GM08714 (cell line): Measurements from ENCODE around the gene CCDC149.

Experiments used
- H3K4me3 ChIP-seq: fragments of 200-500 bp; sonication (Bioruptor generic); 2 replicates; pipeline ENCODE4 v1.5.1; 2014; ENCODE audit warnings: mild to moderate bottlenecking, low read length, inconsistent platforms
- ZNF274 ChIP-seq: IDR thresholded peaks from 2 replicates; pipeline ENCODE4 v1.6.1; 2012; ENCODE audit warnings: mild to moderate bottlenecking, low read depth, low read length

CCDC149 gene

DNA sequence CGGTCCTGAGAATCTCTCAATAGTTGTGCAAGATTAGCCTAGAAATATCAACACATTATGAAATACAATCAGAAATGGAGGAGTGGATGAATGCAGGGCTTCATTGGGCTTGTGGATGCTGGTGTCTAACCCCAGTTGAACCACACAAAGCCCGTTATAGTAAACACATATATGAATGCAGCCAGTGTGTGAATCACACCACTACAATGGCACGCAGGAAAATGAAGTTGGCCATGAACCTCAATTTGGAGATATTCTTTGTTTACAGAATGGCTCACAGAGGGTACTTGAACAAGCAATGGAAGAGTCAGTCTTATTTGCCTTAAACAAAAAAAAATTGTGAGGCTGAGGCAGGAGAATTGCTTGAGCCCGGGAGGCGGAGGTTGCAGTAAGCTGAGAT is 59.7 kb downstream of the CCDC149 start:
- no peak overlapping the region for H3K4me3 ChIP-seq
- no peak for TF ChIP-seq ZNF274

DNA sequence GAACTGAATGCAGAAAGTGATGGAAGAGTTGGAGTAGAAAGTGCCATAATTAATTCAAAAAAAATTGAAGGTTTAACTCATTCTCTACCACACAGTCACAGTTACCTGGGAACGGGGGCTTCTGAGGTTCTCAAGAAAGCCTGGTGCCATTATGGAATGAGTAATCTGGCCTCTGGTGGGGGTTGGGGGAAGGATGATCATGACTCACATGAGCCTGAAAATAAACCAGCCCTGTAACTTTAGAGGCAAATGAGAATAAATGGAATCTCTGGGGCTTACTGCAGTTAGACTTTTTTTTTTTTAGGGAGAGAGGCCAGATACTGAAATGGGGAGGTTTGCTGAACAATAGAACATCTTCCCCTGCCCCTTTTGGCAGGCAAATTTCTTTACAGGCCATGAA is 62.2 kb downstream of the CCDC149 start:
- H3K4me3 ChIP-seq: no peak overlapping the region
- no peak for TF ChIP-seq ZNF274

GRCh38 chr4:24849756-24850155 is 63.1 kb downstream of the CCDC149 start:
- no peak for TF ChIP-seq ZNF274
- no peak overlapping the region for H3K4me3 ChIP-seq

DNA sequence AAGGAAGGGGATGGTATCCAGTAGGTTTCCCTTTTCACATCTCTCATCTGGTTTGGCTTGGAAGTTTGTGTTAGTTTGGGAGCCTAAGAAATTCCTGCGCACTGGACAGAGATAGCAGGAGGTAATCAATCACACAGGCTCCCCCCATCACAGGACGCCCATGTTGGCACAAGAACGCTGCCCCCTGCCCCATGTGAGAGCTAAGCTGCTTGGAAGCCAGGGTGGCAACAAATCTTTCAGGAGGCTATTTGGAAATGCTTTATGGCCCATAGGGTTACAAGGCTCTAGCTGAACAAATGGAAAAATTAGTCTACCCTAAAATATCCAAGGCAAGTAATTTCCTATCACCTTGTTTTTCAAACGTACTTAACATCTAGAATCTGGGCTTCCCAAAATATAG is 63.5 kb downstream of the CCDC149 start:
- TF ChIP-seq ZNF274: no peak
- no peak overlapping the region for H3K4me3 ChIP-seq

GRCh38 chr4:24846716-24847115 is 66.1 kb downstream of the CCDC149 start:
- no peak for TF ChIP-seq ZNF274
- H3K4me3 ChIP-seq: no peak overlapping the region

DNA sequence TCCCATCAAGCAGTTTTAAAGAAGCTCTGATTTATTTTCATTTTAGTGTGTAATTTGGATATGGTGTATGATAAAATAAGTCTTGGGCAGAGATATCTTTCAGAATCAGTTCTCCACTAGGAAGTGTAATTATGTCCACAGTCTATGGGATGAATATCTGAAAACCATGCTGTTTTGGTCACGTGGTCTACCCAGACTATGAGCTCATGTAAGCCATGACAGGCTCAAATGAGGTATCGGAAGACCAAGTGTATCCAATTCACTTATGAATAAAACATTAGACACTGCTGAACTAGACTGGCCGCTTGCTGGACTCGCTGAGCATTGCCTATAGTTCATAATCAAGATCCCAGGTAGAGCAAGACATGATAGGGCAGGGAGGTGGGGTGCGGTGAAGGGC is 66.9 kb downstream of the CCDC149 start:
- TF ChIP-seq ZNF274: no peak
- no peak overlapping the region for H3K4me3 ChIP-seq

- H3K4me3 ChIP-seq: no peak overlapping the region
- no peak for TF ChIP-seq ZNF274
These were observed 67.7 kb downstream of the CCDC149 start for GRCh38 chr4:24845132-24845531.

DNA sequence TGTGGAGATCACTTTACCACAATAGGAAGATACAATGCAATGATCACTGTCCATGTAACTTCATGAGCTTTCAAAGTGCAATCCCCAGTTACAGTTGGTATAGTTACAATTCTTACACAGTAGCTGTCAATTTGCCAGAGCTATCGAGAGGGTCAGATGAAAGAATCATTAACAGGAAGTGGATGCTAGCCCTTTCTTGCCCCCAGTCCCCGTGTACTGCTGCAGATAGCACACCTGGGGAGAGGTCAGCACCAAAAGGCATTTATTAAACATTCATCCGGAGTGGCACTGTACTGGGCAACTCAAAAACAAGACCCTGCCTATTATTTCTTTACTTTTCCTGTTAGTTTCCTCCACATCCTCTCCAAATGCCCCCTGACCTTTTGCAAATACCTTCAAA is 69.7 kb downstream of the CCDC149 start:
- no peak for TF ChIP-seq ZNF274
- H3K4me3 ChIP-seq: no peak overlapping the region

GRCh38 chr4:24842356-24842755 is 70.5 kb downstream of the CCDC149 start:
- no peak overlapping the region for H3K4me3 ChIP-seq
- no peak for TF ChIP-seq ZNF274

GRCh38 chr4:24840826-24841543 is 71.9 kb downstream of the CCDC149 start:
- TF ChIP-seq ZNF274: no peak
- H3K4me3 ChIP-seq: no peak overlapping the region

GRCh38 chr4:24840362-24840761 is 72.5 kb downstream of the CCDC149 start:
- no peak for TF ChIP-seq ZNF274
- H3K4me3 ChIP-seq: no peak overlapping the region

DNA sequence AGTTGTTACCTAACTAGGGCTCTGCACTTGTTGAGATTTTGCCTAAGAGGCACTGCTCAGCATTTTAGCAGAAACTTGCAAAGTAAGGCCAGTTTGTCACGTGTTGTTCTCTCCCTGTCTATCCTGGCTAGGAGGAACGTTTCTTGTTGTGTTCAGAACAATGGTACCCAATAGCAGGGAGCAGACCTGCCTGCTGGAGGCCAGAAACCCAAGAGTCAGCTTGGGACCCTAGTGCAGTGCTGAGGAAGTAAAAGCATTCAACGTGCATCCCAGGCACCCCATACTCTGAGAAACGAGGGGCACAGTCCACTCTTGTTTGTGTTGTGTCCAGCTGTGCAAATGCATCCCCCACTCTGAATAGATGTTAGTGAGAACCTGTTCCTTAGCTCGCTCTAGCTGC is 75.1 kb downstream of the CCDC149 start:
- TF ChIP-seq ZNF274: no peak
- H3K4me3 ChIP-seq: no peak overlapping the region

GRCh38 chr4:24837336-24837735 is 75.5 kb downstream of the CCDC149 start:
- H3K4me3 ChIP-seq: no peak overlapping the region
- TF ChIP-seq ZNF274: no peak

DNA sequence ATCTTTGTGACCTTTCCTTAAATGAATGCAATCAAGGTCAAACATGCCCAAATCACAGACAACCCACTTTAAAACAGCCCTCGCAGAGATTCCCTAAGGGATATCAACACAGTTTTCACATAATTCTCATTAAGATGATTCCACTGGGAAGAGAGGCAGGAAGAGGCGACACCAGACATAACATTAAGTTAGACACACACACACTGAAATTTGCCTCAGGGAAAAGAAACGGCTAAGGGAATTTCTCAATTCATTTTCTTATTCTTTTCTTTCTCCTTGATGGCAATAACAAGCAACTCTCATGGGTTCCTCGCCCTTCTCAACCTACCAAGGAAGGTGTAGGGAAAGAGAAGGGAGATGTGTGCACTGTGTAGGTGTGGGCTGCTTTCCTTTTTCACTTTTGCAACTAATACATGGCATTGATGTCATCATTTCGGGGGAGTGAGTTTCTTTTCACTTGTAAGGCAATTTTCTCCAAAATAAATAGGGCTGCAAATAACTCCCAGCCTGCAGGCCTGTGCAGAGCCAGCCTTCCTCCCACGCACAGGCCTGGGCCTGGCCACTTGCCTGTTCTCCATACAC is 76.1 kb downstream of the CCDC149 start:
- no peak for TF ChIP-seq ZNF274
- H3K4me3 ChIP-seq: no peak overlapping the region

DNA sequence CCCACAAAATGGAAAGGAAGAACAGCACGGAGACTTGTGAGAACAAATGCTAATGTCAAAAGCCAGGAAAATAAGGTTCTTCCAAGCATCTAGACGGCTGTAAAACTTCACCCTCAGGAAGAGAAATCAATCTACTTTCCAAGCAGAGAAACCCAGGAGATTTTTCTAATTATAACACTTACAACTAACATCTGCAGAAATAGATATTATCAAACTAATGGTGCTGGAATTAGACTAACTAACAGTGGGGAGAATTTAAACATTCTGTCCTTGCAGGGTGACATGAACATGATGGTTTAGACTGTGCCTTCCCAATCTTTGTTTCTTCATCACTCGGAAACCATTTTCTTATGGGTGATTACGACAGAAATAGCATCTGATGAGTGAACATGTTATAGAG is 77.1 kb downstream of the CCDC149 start:
- TF ChIP-seq ZNF274: no peak
- no peak overlapping the region for H3K4me3 ChIP-seq

GRCh38 chr4:24831637-24832036 is 81.2 kb downstream of the CCDC149 start:
- H3K4me3 ChIP-seq: no peak overlapping the region
- no peak for TF ChIP-seq ZNF274
